ENCODE results near the gene ESYT3.

GRCh38 chr3:138450181-138450580 is 15.8 kb downstream of the ESYT3 start:
- TF ChIP-seq CTCF (IDR thresholded peaks at IDR 0.05; ENCODE audit: insufficient read depth, low read length, poor library complexity, severe bottlenecking), result no peak
- TF ChIP-seq EZH2phosphoT487 (conservative IDR thresholded peaks at IDR 0.05; ENCODE audit: low read length), result no peak
